Stimulated activated naive CD4-positive, alpha-beta T cell (primary cell): ENCODE results near the gene HMCN2.

Experiments used
- DNase-seq, 6 experiments: peaks; one replicate each; lab custom pipeline; 2025; lab: John Stamatoyannopoulos, UW

HMCN2 gene

GRCh38 chr9:130310456-130310855 lies 44.9 kb downstream of the HMCN2 start:
- DNase-seq, result no peak

- no peak for DNase-seq
These were observed 45.4 kb downstream of the HMCN2 start for GRCh38 chr9:130311003-130311402.

- no peak for DNase-seq
These were observed 46.0 kb downstream of the HMCN2 start for GRCh38 chr9:130311408-130312140.

- DNase-seq, result no peak
These were observed 47.7 kb downstream of the HMCN2 start for GRCh38 chr9:130313103-130313858.

- no peak for DNase-seq
These were observed 50.1 kb downstream of the HMCN2 start for GRCh38 chr9:130315446-130316226.

GRCh38 chr9:130316430-130316829 lies 50.9 kb downstream of the HMCN2 start:
- DNase-seq, result no peak

GRCh38 chr9:130319300-130319699 lies 53.7 kb downstream of the HMCN2 start:
- no peak for DNase-seq

GRCh38 chr9:130319944-130320712 lies 54.6 kb downstream of the HMCN2 start:
- no peak for DNase-seq

- no peak for DNase-seq
These were observed 55.3 kb downstream of the HMCN2 start for GRCh38 chr9:130320723-130321481.

GRCh38 chr9:130321539-130321938 lies 56.0 kb downstream of the HMCN2 start:
- no peak for DNase-seq

- no peak for DNase-seq
These were observed 57.6 kb downstream of the HMCN2 start for GRCh38 chr9:130323051-130323745.

GRCh38 chr9:130325921-130326320 lies 60.4 kb downstream of the HMCN2 start:
- DNase-seq, result no peak

GRCh38 chr9:130327070-130327780 lies 61.7 kb downstream of the HMCN2 start:
- DNase-seq, result no peak

- no peak for DNase-seq
These were observed 62.3 kb downstream of the HMCN2 start for GRCh38 chr9:130327781-130328348.

GRCh38 chr9:130328349-130328801 lies 62.8 kb downstream of the HMCN2 start:
- DNase-seq, result no peak

GRCh38 chr9:130329061-130329460 lies 63.5 kb downstream of the HMCN2 start:
- DNase-seq, result no peak

GRCh38 chr9:130330202-130330862 lies 64.8 kb downstream of the HMCN2 start:
- DNase-seq, result no peak

GRCh38 chr9:130331061-130331460 lies 65.5 kb downstream of the HMCN2 start:
- DNase-seq, result no peak

- DNase-seq, result no peak
These were observed 66.0 kb downstream of the HMCN2 start for GRCh38 chr9:130331573-130331972.
